Lower leg skin (tissue), 4 donors: ENCODE measurements around the gene TANC1. TPM values are rescaled to one million over a fixed set of nuclear protein-coding genes. Genes with fewer than 3 reads are reported as not detected.

Source experiments
- DNase-seq, 2 donors: peaks; one replicate each; pipeline ENCODE4 v3.0.0-alpha.2; 2019; ENCODE audit warnings: low spot score in 2 of 2
- H3K4me3 ChIP-seq: fragments of 200-600 bp; sonication (generic); 2 replicates; pipeline ENCODE4 v1.5.1; 2017; ENCODE audit warnings: mild to moderate bottlenecking, low read depth; ENCODE audit not compliant: poor library complexity, severe bottlenecking
- CTCF ChIP-seq, 3 donors: fragments of 450-650 bp; IDR thresholded peaks; one replicate each; pipeline ENCODE4 v1.5.1; 2016; ENCODE audit warnings: antibody characterized with exemption in 3 of 3, mild to moderate bottlenecking in 3 of 3, moderate library complexity in 2 of 3
- POLR2A ChIP-seq, 2 donors: fragments of 450-650 bp; IDR thresholded peaks; one replicate each; pipeline ENCODE4 v1.6.1; 2016 to 2017; ENCODE audit warnings: antibody characterized with exemption in 2 of 2, mild to moderate bottlenecking in 1 of 2, moderate library complexity in 1 of 2
- WGBS, 2 donors: methylation state at CpG; one replicate each; pipeline ENCODE4 v1.1.5; 2018; 5-methylcytosine and 5-hydroxymethylcytosine counted together
- intact Hi-C: fragments of 100-400 bp; cut with DNase I; formaldehyde crosslinking; loops from one replicate; pipeline ENCODE4 v1.15.0; 2023; ENCODE audit warnings: low total_unique reads
- total RNA-seq, 4 donors: library from RNA; depleted of rRNA; stranded (reverse); fragments of >200 nt; gene quantifications; one replicate each; pipeline ENCODE4 v1.1.0, GENCODE V29; 2016

Gene TANC1
- total RNA-seq, 4 donors from 2014 or later: 65.8 to 111 (median 93.6) TPM

GRCh38 chr2:159243529-159243928, 275.1 kb downstream of the TANC1 start:
- TF ChIP-seq POLR2A (IDR thresholded peaks at IDR 0.05) (no peak), CTCF (IDR thresholded peaks at IDR 0.05) (no peak)
- H3K4me3 ChIP-seq: no peak overlapping the region
- DNase-seq: no peak
- intact Hi-C loops: no loop called here

GRCh38 chr2:159246325-159246988, 278.0 kb downstream of the TANC1 start:
- no peak for TF ChIP-seq CTCF (IDR thresholded peaks at IDR 0.05)
- no peak for TF ChIP-seq POLR2A (IDR thresholded peaks at IDR 0.05)
- H3K4me3 ChIP-seq: no peak overlapping the region
- intact Hi-C loops: no loop called here
- DNase-seq: no peak
- WGBS, 2 donors: 94 to 98% methylated on average over 7 of the region's 7 CpGs

- H3K4me3 ChIP-seq: no peak overlapping the region
- WGBS, 2 donors: 25% methylated on average over 7 of the region's 7 CpGs
- peak; percentile 90 to 92 for DNase-seq
- TF ChIP-seq CTCF (IDR thresholded peaks at IDR 0.05) (no peak), POLR2A (IDR thresholded peaks at IDR 0.05) (no peak)
- intact Hi-C loops: no loop called here
Observed at GRCh38 chr2:159249990-159250715, 281.7 kb downstream of the TANC1 start.

- no peak overlapping the region for H3K4me3 ChIP-seq
- no peak for DNase-seq
- TF ChIP-seq POLR2A (IDR thresholded peaks at IDR 0.05) (no peak), CTCF (IDR thresholded peaks at IDR 0.05) (no peak)
- intact Hi-C loops: no loop called here
- WGBS, 2 donors: 73% methylated on average over 12 of the region's 12 CpGs
Observed at GRCh38 chr2:159251296-159252173, 283.1 kb downstream of the TANC1 start.

GRCh38 chr2:159252905-159253304, 284.5 kb downstream of the TANC1 start:
- 98% methylated on average over 4 of the region's 4 CpGs for WGBS, 2 donors
- TF ChIP-seq POLR2A (IDR thresholded peaks at IDR 0.05) (no peak), CTCF (IDR thresholded peaks at IDR 0.05) (no peak)
- DNase-seq: no peak
- intact Hi-C loops: no loop called here
- H3K4me3 ChIP-seq: no peak overlapping the region
